HG02798 (cell line): Measurements from ENCODE around the gene PSMA7.

Source experiments
- ATAC-seq: cut with Tn5 transposase; IDR thresholded peaks from one replicate; pipeline ENCODE4 v1.9.1; 2021; ENCODE audit warnings: mild to moderate bottlenecking; ENCODE audit not compliant: unreplicated experiment, poor library complexity

Gene PSMA7

GRCh38 chr20:62103508-62104233, 39.5 kb downstream of the PSMA7 start:
- ATAC-seq, result no peak

GRCh38 chr20:62101078-62101477, 42.1 kb downstream of the PSMA7 start:
- no peak for ATAC-seq

- ATAC-seq, result no peak
These were observed 45.2 kb downstream of the PSMA7 start for GRCh38 chr20:62097881-62098407.

- no peak for ATAC-seq
These were observed 46.5 kb downstream of the PSMA7 start for GRCh38 chr20:62096421-62097380.

- ATAC-seq, result no peak
These were observed 53.8 kb downstream of the PSMA7 start for GRCh38 chr20:62089393-62089792.

DNA sequence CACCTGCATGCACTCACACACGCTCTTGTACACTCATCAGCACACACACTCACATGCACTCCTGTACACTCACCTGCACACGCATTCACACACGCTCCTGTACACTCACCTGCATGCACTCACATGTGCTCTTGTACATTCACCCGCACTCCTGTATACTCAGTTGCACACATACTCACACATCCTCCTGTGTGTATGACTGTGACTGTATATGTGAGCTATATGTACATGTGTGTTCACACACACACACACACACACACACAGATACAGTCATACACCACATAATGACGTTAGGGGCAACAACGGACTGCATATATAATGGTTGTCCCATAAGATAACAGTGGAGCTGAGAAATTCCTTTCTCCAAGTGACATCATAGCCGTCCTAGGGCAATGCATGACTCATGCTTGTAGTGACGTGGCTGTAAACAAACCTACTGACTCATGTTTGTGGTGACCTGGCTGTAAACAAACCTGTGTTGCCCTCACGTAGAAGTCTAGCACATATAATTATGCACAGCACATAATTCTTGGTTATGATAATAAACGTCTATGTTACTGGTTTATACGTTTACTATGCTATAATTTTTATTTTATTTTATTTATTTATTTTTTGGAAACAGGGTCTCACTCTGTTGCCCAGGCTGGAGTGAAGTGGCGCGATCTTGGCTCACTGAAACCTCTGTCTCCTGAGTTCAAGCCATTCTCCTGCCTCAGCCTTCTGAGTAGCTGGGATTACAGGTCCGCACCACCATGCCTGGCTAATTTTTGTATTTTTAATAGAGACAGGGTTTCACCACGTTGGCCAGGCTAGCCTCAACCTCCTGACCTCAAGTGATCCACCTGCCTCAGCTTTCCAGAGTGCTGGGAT, 54.7 kb downstream of the PSMA7 start:
- no peak for ATAC-seq

DNA sequence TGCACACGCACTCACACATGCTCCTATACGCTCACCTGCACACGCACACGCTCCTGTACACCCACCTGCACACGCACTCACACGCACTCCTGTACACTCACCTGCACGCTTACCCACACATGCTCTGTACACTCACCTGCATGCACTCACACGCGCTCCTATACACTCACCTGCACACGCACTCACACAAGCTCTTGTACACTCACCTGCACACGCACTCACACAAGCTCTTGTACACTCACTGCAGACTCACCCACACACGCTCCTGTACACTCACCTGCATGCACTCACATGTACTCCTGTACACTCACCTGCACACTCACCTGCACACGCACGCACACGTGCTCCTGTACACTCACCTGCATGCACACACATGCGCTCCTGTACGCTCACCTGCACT, 55.6 kb downstream of the PSMA7 start:
- no peak for ATAC-seq

- ATAC-seq, result no peak
These were observed 56.0 kb downstream of the PSMA7 start for GRCh38 chr20:62087227-62087626.
